ENCODE results near the gene GRM4. TPM values are rescaled to one million over a fixed set of nuclear protein-coding genes. Genes with fewer than 3 reads are reported as not detected.

GRM4 gene
- total and polyA plus RNA-seq, 10 of the 15 experiments (the other 5 are each of a cell fraction or from before 2014, with no cell fraction given) = 0.01 to 0.31 (median 0.05) TPM; not detected in 2

DNA sequence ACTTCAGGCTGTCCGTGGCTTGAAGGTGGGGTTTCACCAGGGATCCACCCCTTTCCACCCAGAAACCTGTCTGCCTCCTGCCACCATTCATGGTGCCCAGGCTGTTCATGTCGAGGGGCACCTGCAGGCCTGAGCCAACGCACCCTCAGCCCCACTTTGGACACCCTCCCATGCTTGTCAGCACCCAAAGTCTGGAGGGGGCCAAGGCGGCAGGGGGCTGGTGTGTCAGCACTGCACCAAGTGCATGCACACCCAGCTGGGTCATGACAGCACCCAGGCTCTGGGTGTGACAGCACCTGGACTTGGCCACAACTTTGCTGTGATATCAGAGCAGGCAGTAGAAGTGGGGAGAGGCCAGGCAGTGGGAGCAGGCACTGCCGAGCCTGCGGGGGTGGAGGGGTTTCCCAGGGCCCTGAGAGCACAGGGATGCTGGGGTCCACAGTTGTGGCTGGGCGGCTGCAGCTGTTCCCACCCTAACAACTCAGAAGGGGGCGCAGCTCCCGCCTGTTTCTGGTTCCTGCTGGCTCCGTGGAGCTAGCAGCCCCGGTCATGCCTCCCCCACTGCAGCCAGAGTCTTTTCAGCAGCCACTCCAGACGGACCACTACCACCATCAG is 33.3 kb upstream of the GRM4 start:
- ChIA-PET CTCF (interaction anchor here (2.2 kb wide), 1 partner anchor 15 kb away, joined by 5 read pairs; no protein-coding TSS in a partner anchor), POLR2A (interaction anchor here (0.5 kb wide), 1 partner anchor 118 kb away, joined by 3 read pairs; no protein-coding TSS in a partner anchor), SMC1A (ENCODE audit: uncharacterized antibody, unreplicated experiment) (no interaction called here), RAD21 (ENCODE audit: unreplicated experiment) (interaction anchor here (1.6 kb wide), 1 partner anchor 16 kb away, joined by 6 read pairs; no protein-coding TSS in a partner anchor)
- Histone ChIP-seq H3K27me3 (replicated peaks in 1 of 2; ENCODE audit: control insufficient read depth in 2 of 2, insufficient read depth in 2 of 2, low read length in 1 of 2) (no peaks in the 10 kb centered on the region), H4K20me1 (ENCODE audit: control insufficient read depth, insufficient read depth) (no peaks in the 10 kb centered on the region), H3K4me1 (ENCODE audit: control insufficient read depth, insufficient read depth, low read length) (peaks cover 11% of the 10 kb centered on the region), H3K79me2 (ENCODE audit: control insufficient read depth, insufficient read depth, low read length) (no peaks in the 10 kb centered on the region), H3K4me3 (no peak overlapping the region), H3K27ac (ENCODE audit: control insufficient read depth, insufficient read depth) (no peak overlapping the region), H3K9me3 (replicated peaks; ENCODE audit: control insufficient read depth, insufficient read depth, low read length) (peaks cover 11% of the 10 kb centered on the region), H3K9ac (ENCODE audit: control insufficient read depth, insufficient read depth, low read length) (no peak overlapping the region), H2AFZ (ENCODE audit: control insufficient read depth, low read depth, low read length) (no peak overlapping the region), H3K36me3 (ENCODE audit: control insufficient read depth in 2 of 2, insufficient read depth in 2 of 2, low read length in 1 of 2) (no peaks in the 10 kb centered on the region), H3K4me2 (ENCODE audit: control insufficient read depth, insufficient read depth) (no peak overlapping the region)
- in situ Hi-C loops (cut with MboI) (no loop called here), intact Hi-C loops (cut with micrococcal nuclease; ENCODE audit: unreplicated experiment) (no loop called here)
- no peak for TF ChIP-seq CBX3 (IDR thresholded peaks at IDR 0.05; ENCODE audit: borderline replicate concordance, low read depth)
- TF ChIP-seq, protein P1, sequence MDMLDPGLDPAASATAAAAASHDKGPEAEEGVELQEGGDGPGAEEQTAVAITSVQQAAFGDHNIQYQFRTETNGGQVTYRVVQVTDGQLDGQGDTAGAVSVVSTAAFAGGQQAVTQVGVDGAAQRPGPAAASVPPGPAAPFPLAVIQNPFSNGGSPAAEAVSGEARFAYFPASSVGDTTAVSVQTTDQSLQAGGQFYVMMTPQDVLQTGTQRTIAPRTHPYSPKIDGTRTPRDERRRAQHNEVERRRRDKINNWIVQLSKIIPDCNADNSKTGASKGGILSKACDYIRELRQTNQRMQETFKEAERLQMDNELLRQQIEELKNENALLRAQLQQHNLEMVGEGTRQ (IDR thresholded peaks at IDR 0.05; ENCODE audit: borderline replicate concordance, low read depth, low read length) = no peak
- TF ChIP-seq SIN3A (IDR thresholded peaks at IDR 0.05; ENCODE audit: low read depth, low read length) = no peak
- TF ChIP-seq, protein P2, sequence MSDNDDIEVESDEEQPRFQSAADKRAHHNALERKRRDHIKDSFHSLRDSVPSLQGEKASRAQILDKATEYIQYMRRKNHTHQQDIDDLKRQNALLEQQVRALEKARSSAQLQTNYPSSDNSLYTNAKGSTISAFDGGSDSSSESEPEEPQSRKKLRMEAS (IDR thresholded peaks at IDR 0.05; ENCODE audit: low read depth, low read length) = no peak
- TF ChIP-seq BRCA1 (IDR thresholded peaks at IDR 0.05; ENCODE audit: low read depth, low read length) = no peak
- TF ChIP-seq MEF2A (IDR thresholded peaks at IDR 0.05; ENCODE audit: insufficient read depth, low read depth, low read length) = no peak
- TF ChIP-seq, protein P3, sequence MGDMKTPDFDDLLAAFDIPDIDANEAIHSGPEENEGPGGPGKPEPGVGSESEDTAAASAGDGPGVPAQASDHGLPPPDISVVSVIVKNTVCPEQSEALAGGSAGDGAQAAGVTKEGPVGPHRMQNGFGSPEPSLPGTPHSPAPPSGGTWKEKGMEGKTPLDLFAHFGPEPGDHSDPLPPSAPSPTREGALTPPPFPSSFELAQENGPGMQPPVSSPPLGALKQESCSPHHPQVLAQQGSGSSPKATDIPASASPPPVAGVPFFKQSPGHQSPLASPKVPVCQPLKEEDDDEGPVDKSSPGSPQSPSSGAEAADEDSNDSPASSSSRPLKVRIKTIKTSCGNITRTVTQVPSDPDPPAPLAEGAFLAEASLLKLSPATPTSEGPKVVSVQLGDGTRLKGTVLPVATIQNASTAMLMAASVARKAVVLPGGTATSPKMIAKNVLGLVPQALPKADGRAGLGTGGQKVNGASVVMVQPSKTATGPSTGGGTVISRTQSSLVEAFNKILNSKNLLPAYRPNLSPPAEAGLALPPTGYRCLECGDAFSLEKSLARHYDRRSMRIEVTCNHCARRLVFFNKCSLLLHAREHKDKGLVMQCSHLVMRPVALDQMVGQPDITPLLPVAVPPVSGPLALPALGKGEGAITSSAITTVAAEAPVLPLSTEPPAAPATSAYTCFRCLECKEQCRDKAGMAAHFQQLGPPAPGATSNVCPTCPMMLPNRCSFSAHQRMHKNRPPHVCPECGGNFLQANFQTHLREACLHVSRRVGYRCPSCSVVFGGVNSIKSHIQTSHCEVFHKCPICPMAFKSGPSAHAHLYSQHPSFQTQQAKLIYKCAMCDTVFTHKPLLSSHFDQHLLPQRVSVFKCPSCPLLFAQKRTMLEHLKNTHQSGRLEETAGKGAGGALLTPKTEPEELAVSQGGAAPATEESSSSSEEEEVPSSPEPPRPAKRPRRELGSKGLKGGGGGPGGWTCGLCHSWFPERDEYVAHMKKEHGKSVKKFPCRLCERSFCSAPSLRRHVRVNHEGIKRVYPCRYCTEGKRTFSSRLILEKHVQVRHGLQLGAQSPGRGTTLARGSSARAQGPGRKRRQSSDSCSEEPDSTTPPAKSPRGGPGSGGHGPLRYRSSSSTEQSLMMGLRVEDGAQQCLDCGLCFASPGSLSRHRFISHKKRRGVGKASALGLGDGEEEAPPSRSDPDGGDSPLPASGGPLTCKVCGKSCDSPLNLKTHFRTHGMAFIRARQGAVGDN (IDR thresholded peaks at IDR 0.05) = no peak
- peak in 1 of 2 experiments; percentile 12; a peak in 1 of 3 replicates for TF ChIP-seq EGR1 (IDR thresholded peaks at IDR 0.05; ENCODE audit: borderline replicate concordance in 1 of 2, low read depth in 2 of 2, low read length in 2 of 2)
- ATAC-seq = no peak; the same call in 2 of the 3 replicates
- DNase-seq (ENCODE audit: low read depth, low spot score) = no peak
- FAIRE-seq = no peak
- WGBS (ENCODE audit: insufficient coverage, insufficient replicate concordance, low lambda C conversion rate, missing lambda C conversion rate) = 41% methylated on average over 12 of the region's 12 CpGs
- no TSS peak for BruUV-seq (replicated peaks)

Data from GM12878 (cell line).